ENCODE measurements around the gene ADGRL2.

DNA sequence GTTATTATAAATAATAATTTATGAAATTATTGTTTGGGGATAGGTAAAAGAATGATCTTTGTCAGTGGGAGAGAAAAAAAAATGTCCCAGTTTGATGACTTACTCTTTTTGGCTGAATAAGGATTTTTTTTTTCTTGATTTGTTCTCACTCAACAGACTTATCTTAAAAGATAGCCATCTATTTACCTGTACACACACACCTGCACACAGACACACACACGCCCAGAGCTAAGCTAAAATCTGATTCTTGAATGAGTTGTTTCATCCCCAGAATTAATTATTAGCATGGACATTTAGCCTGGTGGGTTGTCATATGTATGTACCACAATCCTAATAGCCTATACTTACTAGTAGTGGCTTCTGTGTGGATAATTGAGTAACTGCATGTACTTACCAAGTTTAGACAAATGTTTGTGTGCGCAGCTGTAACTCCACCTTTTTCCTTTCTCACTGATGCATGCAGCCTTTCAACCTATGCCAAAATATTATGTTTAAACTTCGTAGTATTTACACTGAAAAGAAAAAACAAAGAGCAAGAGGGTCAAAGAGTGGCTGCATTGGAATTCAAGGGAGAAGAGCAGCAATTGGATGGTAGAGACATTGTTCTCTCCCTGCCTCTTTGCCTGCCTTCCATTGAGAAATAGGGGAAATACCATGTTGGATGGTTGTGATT, 174.3 kb downstream of the ADGRL2 start:
- TF ChIP-seq POLR2A (IDR thresholded peaks at IDR 0.05), result no peak
- TF ChIP-seq, protein P1, sequence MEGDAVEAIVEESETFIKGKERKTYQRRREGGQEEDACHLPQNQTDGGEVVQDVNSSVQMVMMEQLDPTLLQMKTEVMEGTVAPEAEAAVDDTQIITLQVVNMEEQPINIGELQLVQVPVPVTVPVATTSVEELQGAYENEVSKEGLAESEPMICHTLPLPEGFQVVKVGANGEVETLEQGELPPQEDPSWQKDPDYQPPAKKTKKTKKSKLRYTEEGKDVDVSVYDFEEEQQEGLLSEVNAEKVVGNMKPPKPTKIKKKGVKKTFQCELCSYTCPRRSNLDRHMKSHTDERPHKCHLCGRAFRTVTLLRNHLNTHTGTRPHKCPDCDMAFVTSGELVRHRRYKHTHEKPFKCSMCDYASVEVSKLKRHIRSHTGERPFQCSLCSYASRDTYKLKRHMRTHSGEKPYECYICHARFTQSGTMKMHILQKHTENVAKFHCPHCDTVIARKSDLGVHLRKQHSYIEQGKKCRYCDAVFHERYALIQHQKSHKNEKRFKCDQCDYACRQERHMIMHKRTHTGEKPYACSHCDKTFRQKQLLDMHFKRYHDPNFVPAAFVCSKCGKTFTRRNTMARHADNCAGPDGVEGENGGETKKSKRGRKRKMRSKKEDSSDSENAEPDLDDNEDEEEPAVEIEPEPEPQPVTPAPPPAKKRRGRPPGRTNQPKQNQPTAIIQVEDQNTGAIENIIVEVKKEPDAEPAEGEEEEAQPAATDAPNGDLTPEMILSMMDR (IDR thresholded peaks at IDR 0.05), result no peak
